HepG2 (cell line): ENCODE data around the gene ZNF813. TPM values are rescaled to one million over a fixed set of nuclear protein-coding genes. Genes with fewer than 3 reads are reported as not detected.

ENCODE experiments used
- ATAC-seq: fragments of 200-7000 bp; cut with Tn5 transposase; 3 replicates; pipeline ENCODE4 v1.9.1; 2020; ENCODE audit warnings: mild to moderate bottlenecking, moderate library complexity
- BruUV-seq: library from RNA; stranded (reverse); fragments of 400-500 nt; replicated peaks from 2 replicates; lab custom pipeline; 2021; lab: Mats Ljungman, UMichigan
- CTCF ChIA-PET: fragments of 300-600 bp; formaldehyde crosslinking; extraction: SDS; loops from one replicate; lab custom pipeline; 2021; ENCODE audit warnings: low total read pairs, inconsistent platforms, low intra/inter-chr PET ratio; lab: Yijun Ruan, JAX
- POLR2A ChIA-PET: fragments of 350-600 bp; sonication (Branson Sonifier 250); formaldehyde crosslinking; loops from one replicate; lab custom pipeline; 2020; ENCODE audit warnings: antibody characterized with exemption, inconsistent platforms; lab: Yijun Ruan, JAX
- DNase-seq: peaks from one replicate; pipeline ENCODE4 v3.0.0-alpha.2; 2015; ENCODE audit warnings: low spot score
- FAIRE-seq: peaks from 3 replicates; lab custom pipeline; 2011; peaks lifted over from hg19 to GRCh38; lab: Jason Lieb, UNC
- H2AFZ ChIP-seq: one replicate; pipeline ENCODE4 v1.6.1; 2011; ENCODE audit warnings: low read length, inconsistent platforms
- H3K27ac ChIP-seq: fragments of 300-600 bp; 3 replicates; pipeline ENCODE4 v1.8.0; 2011; ENCODE audit warnings: mixed run types, mild to moderate bottlenecking, mixed read lengths, low read length, inconsistent platforms; ENCODE audit not compliant: insufficient read depth; ENCODE audit errors: extremely low read length
- H3K27me3 ChIP-seq, 2 experiments: fragments of 200-600 bp in 1 of 2; 2 replicates in 1 of 2; 3 replicates in 1 of 2; pipeline versions ENCODE4 v1.6.0 to v1.8.0; 2011; ENCODE audit warnings: low read length in 2 of 2, mild to moderate bottlenecking in 2 of 2, moderate library complexity in 2 of 2, inconsistent platforms in 1 of 2; ENCODE audit not compliant: insufficient read depth in 2 of 2, control insufficient read depth in 1 of 2
- H3K36me3 ChIP-seq, 2 experiments: fragments of 200-600 bp in 1 of 2; replicated peaks in 1 of 2; 2 replicates in 1 of 2; 3 replicates in 1 of 2; pipeline versions ENCODE4 v1.5.1 to v1.8.0; 2011; ENCODE audit warnings: low read length in 2 of 2, inconsistent platforms in 1 of 2; ENCODE audit not compliant: insufficient read depth in 2 of 2, control insufficient read depth in 1 of 2
- H3K4me1 ChIP-seq: 2 replicates; pipeline ENCODE4 v1.5.1; 2012; ENCODE audit warnings: low read length, inconsistent platforms; ENCODE audit not compliant: insufficient read depth
- H3K4me2 ChIP-seq: 2 replicates; pipeline ENCODE4 v1.6.0; 2011; ENCODE audit warnings: low read depth, low read length, inconsistent platforms
- H3K4me3 ChIP-seq, 3 experiments: fragments of 200-600 bp in 1 of 3; sonication (generic), shearing (Covaris generic) in 1 of 3; replicated peaks in 1 of 3; 2 replicates each; pipeline ENCODE4 v1.5.1; 2011 to 2016; ENCODE audit warnings: low read length in 3 of 3, inconsistent platforms in 2 of 3, low read depth in 2 of 3, mild to moderate bottlenecking in 2 of 3, control low read depth in 1 of 3, mixed read lengths in 1 of 3; ENCODE audit not compliant: insufficient read depth in 1 of 3
- H3K79me2 ChIP-seq: one replicate; pipeline ENCODE4 v1.6.1; 2011; ENCODE audit warnings: low read length, inconsistent platforms; ENCODE audit not compliant: insufficient read depth
- H3K9ac ChIP-seq: 2 replicates; pipeline ENCODE4 v1.6.0; 2011; ENCODE audit warnings: mild to moderate bottlenecking, low read depth, low read length, inconsistent platforms; ENCODE audit not compliant: insufficient read depth
- H3K9me3 ChIP-seq: 2 replicates; pipeline ENCODE4 v1.5.1; 2012; ENCODE audit warnings: mild to moderate bottlenecking, low read length
- H4K20me1 ChIP-seq: 2 replicates; pipeline ENCODE4 v1.6.0; 2011; ENCODE audit warnings: inconsistent platforms, mild to moderate bottlenecking, low read length, moderate library complexity; ENCODE audit not compliant: insufficient read depth
- ARNTL ChIP-seq: sonication (generic); formaldehyde crosslinking; IDR thresholded peaks from 2 replicates; pipeline ENCODE4 v1.4.0; 2020; ENCODE audit warnings: mild to moderate bottlenecking, missing genetic modification reagents
- MTA3 ChIP-seq: sonication (generic); formaldehyde crosslinking; IDR thresholded peaks from 2 replicates; pipeline ENCODE4 v1.4.0; 2020; ENCODE audit warnings: missing genetic modification reagents
- NCOA1 ChIP-seq: sonication (generic); formaldehyde crosslinking; IDR thresholded peaks from 2 replicates; pipeline ENCODE4 v1.9.0; 2021; ENCODE audit warnings: missing genetic modification reagents
- NFRKB ChIP-seq: fragments of 450-650 bp; IDR thresholded peaks from 2 replicates; pipeline ENCODE4 v1.6.1; 2017
- SRF ChIP-seq: IDR thresholded peaks from 2 replicates; pipeline ENCODE4 v1.6.1; 2011; ENCODE audit warnings: mild to moderate bottlenecking, low read depth, low read length, moderate library complexity
- ZBTB3 ChIP-seq: sonication (generic); formaldehyde crosslinking; IDR thresholded peaks from 2 replicates; pipeline ENCODE4 v1.4.0; 2020; ENCODE audit warnings: low read depth, mild to moderate bottlenecking, moderate library complexity, missing genetic modification reagents, borderline replicate concordance
- ZNF468 ChIP-seq: sonication (generic); formaldehyde crosslinking; IDR thresholded peaks from 2 replicates; pipeline ENCODE4 v1.8.0; 2022; ENCODE audit warnings: mild to moderate bottlenecking, moderate library complexity, missing genetic modification reagents
- ZNF510 ChIP-seq: sonication (generic); formaldehyde crosslinking; IDR thresholded peaks from 2 replicates; pipeline ENCODE4 v1.4.0; 2020; ENCODE audit warnings: low read depth, mild to moderate bottlenecking, missing genetic modification reagents
- ZNF530 ChIP-seq: sonication (generic); formaldehyde crosslinking; IDR thresholded peaks from 2 replicates; pipeline ENCODE4 v1.5.0; 2020; ENCODE audit warnings: low read depth, mild to moderate bottlenecking, missing genetic modification reagents
- ZNF562 ChIP-seq: sonication (generic); formaldehyde crosslinking; IDR thresholded peaks from 2 replicates; pipeline ENCODE4 v1.8.0; 2022; ENCODE audit warnings: missing genetic modification reagents, borderline replicate concordance
- ZNF776 ChIP-seq: sonication (generic); formaldehyde crosslinking; IDR thresholded peaks from 2 replicates; pipeline ENCODE4 v1.4.0; 2020; ENCODE audit warnings: mild to moderate bottlenecking, missing genetic modification reagents
- ZNF83 ChIP-seq: sonication (generic); formaldehyde crosslinking; IDR thresholded peaks from 2 replicates; pipeline ENCODE4 v1.4.0; 2020; ENCODE audit warnings: missing genetic modification reagents, mild to moderate bottlenecking, borderline replicate concordance
- ZSCAN31 ChIP-seq: sonication (generic); formaldehyde crosslinking; IDR thresholded peaks from 2 replicates; pipeline ENCODE4 v1.5.0; 2020; ENCODE audit warnings: low read depth, mild to moderate bottlenecking, missing genetic modification reagents
- WGBS: methylation state at CpG from one replicate; pipeline ENCODE4 v1.1.6; 2017; ENCODE audit warnings: low lambda C conversion rate; 5-methylcytosine and 5-hydroxymethylcytosine counted together
- in situ Hi-C: cut with HindIII; loops from 2 replicates; pipeline ENCODE4 v1.10.0; 2017; ENCODE audit warnings: low pct_unique_long_range_greater_than_20kb; ENCODE audit not compliant: extremely low pct_ligation_motif_present
- intact Hi-C: fragments of 100-400 bp; cut with micrococcal nuclease; formaldehyde crosslinking; loops from one replicate; pipeline ENCODE4 v1.10.0; 2022; ENCODE audit not compliant: unreplicated experiment
- polyA plus RNA-seq, 8 experiments: library from polyadenylated mRNA; depleted of rRNA in 3 of 8; stranded (reverse) in 7 of 8; unstranded in 1 of 8; fragments of >200 nt; fragmentation: Illumina TruSeq in 4 of 8; extraction: Trizol in 4 of 8; gene quantifications; 2 replicates each; pipeline versions ENCODE4 v1.2.1 to v1.2.3, GENCODE V29; 2011 to 2016; ENCODE audit warnings: low read depth in 4 of 8, missing spikeins in 1 of 8, mixed read lengths in 1 of 8; ENCODE audit not compliant: insufficient read depth in 1 of 8
- total RNA-seq, 5 experiments: library from RNA; depleted of rRNA; stranded (reverse); fragments of >200 nt; fragmentation: Illumina TruSeq; extraction: Trizol; gene quantifications; 2 replicates each; pipeline ENCODE4 v1.2.3, GENCODE V29; 2016; ENCODE audit warnings: low read depth in 1 of 5
- TF ChIP-seq, protein P1 (sequence below): sonication (generic); formaldehyde crosslinking; IDR thresholded peaks from 2 replicates; pipeline ENCODE4 v1.8.1; 2023; ENCODE audit warnings: mild to moderate bottlenecking, missing genetic modification reagents
- TF ChIP-seq, protein P2 (sequence below): sonication (generic); formaldehyde crosslinking; IDR thresholded peaks from 2 replicates; pipeline ENCODE4 v1.4.0; 2020; ENCODE audit warnings: missing genetic modification reagents
- TF ChIP-seq, protein P3 (sequence below): sonication (generic); formaldehyde crosslinking; IDR thresholded peaks from 2 replicates; pipeline ENCODE4 v1.8.0; 2022; ENCODE audit warnings: missing genetic modification reagents, mild to moderate bottlenecking, moderate library complexity, borderline replicate concordance
- TF ChIP-seq, protein P4 (sequence below): sonication (generic); formaldehyde crosslinking; IDR thresholded peaks from 2 replicates; pipeline ENCODE4 v1.8.0; 2022; ENCODE audit warnings: mild to moderate bottlenecking, missing genetic modification reagents

The ZNF813 gene
- total and polyA plus RNA-seq, 2 of the 13 experiments (the other 11 are each of a cell fraction or from before 2014, with no cell fraction given): 2.1 to 8.9 TPM

DNA sequence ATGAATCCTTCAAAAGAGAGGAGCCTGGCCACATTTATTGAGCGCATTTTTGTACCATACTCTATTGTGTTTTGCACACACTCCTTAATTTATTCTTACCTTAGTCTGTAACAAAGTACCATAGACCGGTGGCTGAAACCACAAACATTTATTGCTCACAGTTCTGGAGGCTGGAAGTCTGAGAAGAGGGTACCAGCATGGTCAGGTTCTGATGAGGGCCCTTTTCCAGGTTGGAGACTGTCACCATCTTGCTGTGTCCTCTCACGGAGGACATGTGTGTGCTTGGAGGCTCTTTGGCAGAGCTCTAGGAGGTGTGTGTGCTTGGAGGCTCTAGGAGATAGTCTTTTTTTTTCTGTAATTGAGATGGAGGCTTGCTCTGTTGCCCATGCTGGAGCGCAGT, 72.6 kb downstream of the ZNF813 start:
- no TSS peak for BruUV-seq
- Histone ChIP-seq H3K9me3 (no peaks in the 10 kb centered on the region), H3K27ac (no peak overlapping the region), H3K27me3 (no peaks in the 10 kb centered on the region), H3K36me3 (peaks cover 1 to 15% of the 10 kb centered on the region in 2 experiments; a peak in 3 of 5 replicates), H4K20me1 (no peaks in the 10 kb centered on the region), H3K9ac (no peak overlapping the region), H3K4me3 (no peak overlapping the region), H3K4me2 (peak overlapping the region; percentile 69; the same call in 1 of the 2 replicates), H3K4me1 (peaks cover 58% of the 10 kb centered on the region), H3K79me2 (peaks cover 17% of the 10 kb centered on the region), H2AFZ (no peak overlapping the region)
- FAIRE-seq: no peak
- 75% methylated on average over 4 of the region's 4 CpGs for WGBS
- DNase-seq: no peak
- in situ Hi-C loops (no loop called here), intact Hi-C loops (no loop called here)
- ChIA-PET CTCF (no interaction called here), POLR2A (no interaction called here)
- ATAC-seq: no peak
- TF ChIP-seq, protein P1, sequence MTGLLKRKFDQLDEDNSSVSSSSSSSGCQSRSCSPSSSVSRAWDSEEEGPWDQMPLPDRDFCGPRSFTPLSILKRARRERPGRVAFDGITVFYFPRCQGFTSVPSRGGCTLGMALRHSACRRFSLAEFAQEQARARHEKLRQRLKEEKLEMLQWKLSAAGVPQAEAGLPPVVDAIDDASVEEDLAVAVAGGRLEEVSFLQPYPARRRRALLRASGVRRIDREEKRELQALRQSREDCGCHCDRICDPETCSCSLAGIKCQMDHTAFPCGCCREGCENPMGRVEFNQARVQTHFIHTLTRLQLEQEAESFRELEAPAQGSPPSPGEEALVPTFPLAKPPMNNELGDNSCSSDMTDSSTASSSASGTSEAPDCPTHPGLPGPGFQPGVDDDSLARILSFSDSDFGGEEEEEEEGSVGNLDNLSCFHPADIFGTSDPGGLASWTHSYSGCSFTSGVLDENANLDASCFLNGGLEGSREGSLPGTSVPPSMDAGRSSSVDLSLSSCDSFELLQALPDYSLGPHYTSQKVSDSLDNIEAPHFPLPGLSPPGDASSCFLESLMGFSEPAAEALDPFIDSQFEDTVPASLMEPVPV (CRISPR knock-in tag): no peak
- TF ChIP-seq ZNF510 (CRISPR knock-in tag): no peak
- no peak for TF ChIP-seq ZNF83 (CRISPR knock-in tag)
- TF ChIP-seq ZBTB3 (CRISPR knock-in tag): no peak
- no peak for TF ChIP-seq ARNTL (CRISPR knock-in tag)
- TF ChIP-seq MTA3 (CRISPR knock-in tag): no peak
- no peak for TF ChIP-seq ZSCAN31 (CRISPR knock-in tag)
- TF ChIP-seq ZNF562 (CRISPR knock-in tag): no peak
- TF ChIP-seq ZNF468 (CRISPR knock-in tag): no peak
- no peak for TF ChIP-seq NCOA1 (CRISPR knock-in tag)
- TF ChIP-seq, protein P2, sequence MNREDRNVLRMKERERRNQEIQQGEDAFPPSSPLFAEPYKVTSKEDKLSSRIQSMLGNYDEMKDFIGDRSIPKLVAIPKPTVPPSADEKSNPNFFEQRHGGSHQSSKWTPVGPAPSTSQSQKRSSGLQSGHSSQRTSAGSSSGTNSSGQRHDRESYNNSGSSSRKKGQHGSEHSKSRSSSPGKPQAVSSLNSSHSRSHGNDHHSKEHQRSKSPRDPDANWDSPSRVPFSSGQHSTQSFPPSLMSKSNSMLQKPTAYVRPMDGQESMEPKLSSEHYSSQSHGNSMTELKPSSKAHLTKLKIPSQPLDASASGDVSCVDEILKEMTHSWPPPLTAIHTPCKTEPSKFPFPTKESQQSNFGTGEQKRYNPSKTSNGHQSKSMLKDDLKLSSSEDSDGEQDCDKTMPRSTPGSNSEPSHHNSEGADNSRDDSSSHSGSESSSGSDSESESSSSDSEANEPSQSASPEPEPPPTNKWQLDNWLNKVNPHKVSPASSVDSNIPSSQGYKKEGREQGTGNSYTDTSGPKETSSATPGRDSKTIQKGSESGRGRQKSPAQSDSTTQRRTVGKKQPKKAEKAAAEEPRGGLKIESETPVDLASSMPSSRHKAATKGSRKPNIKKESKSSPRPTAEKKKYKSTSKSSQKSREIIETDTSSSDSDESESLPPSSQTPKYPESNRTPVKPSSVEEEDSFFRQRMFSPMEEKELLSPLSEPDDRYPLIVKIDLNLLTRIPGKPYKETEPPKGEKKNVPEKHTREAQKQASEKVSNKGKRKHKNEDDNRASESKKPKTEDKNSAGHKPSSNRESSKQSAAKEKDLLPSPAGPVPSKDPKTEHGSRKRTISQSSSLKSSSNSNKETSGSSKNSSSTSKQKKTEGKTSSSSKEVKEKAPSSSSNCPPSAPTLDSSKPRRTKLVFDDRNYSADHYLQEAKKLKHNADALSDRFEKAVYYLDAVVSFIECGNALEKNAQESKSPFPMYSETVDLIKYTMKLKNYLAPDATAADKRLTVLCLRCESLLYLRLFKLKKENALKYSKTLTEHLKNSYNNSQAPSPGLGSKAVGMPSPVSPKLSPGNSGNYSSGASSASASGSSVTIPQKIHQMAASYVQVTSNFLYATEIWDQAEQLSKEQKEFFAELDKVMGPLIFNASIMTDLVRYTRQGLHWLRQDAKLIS (CRISPR knock-in tag): no peak
- TF ChIP-seq NFRKB: no peak
- TF ChIP-seq, protein P3, sequence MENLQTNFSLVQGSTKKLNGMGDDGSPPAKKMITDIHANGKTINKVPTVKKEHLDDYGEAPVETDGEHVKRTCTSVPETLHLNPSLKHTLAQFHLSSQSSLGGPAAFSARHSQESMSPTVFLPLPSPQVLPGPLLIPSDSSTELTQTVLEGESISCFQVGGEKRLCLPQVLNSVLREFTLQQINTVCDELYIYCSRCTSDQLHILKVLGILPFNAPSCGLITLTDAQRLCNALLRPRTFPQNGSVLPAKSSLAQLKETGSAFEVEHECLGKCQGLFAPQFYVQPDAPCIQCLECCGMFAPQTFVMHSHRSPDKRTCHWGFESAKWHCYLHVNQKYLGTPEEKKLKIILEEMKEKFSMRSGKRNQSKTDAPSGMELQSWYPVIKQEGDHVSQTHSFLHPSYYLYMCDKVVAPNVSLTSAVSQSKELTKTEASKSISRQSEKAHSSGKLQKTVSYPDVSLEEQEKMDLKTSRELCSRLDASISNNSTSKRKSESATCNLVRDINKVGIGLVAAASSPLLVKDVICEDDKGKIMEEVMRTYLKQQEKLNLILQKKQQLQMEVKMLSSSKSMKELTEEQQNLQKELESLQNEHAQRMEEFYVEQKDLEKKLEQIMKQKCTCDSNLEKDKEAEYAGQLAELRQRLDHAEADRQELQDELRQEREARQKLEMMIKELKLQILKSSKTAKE: no peak
- TF ChIP-seq, protein P4, sequence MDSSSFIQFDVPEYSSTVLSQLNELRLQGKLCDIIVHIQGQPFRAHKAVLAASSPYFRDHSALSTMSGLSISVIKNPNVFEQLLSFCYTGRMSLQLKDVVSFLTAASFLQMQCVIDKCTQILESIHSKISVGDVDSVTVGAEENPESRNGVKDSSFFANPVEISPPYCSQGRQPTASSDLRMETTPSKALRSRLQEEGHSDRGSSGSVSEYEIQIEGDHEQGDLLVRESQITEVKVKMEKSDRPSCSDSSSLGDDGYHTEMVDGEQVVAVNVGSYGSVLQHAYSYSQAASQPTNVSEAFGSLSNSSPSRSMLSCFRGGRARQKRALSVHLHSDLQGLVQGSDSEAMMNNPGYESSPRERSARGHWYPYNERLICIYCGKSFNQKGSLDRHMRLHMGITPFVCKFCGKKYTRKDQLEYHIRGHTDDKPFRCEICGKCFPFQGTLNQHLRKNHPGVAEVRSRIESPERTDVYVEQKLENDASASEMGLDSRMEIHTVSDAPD (CRISPR knock-in tag): no peak
- TF ChIP-seq ZNF530: no peak
- TF ChIP-seq SRF: no peak
- TF ChIP-seq ZNF776 (CRISPR knock-in tag): no peak
